ENCODE measurements around the gene NLRP5. TPM values are rescaled to one million over a fixed set of nuclear protein-coding genes. Genes with fewer than 3 reads are reported as not detected.

The NLRP5 gene
- total RNA-seq, 1 donor from 2014 or later: not detected

DNA sequence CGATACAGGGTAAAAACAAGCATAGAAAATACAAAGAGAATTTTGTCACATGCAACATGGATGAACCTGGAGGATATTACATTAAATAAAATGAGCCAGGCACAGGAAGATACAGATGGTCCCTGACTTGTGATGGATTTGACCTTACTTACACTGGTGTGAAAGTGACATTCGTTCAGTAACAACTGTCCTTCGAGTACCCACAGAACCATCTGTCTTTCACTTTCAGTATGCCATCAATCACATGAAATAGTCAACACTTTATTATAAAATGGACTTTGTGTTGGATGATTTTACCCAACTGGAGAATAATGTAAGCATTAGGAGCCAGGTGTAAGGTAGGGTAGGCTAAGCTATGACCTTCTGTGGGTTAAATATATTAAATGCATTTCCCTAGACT is 83.1 kb downstream of the NLRP5 start:
- H3K4me1 Mint-ChIP-seq (ENCODE audit: low read depth, unreplicated experiment): no peaks in the 10 kb centered on the region

DNA sequence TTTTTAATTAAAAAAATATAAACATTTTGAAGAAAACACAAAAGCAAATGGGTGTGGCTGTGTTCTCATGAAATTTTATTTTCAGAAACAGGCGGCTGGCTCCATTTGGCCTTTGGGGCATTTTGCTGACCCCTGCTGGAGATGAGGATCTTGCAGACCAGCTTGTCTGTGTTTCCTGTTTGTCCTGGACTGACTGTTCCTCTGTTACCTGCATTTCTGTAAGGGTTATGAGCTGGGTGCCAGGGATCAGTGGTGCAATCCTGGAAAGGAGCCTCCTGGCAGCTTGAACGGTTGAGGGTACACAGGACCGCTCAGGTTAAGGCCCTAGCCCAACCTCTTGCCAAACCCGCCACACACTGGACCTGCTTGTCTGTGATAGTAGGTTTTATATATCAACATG is 84.6 kb downstream of the NLRP5 start:
- Mint-ChIP-seq H3K36me3 (ENCODE audit: unreplicated experiment) (no peaks in the 10 kb centered on the region), H3K9me3 (ENCODE audit: unreplicated experiment) (no peaks in the 10 kb centered on the region), H3K4me3 (ENCODE audit: unreplicated experiment) (no peak overlapping the region)

More for the DNA sequence above, 83.1 kb downstream of the NLRP5 start:
- TF ChIP-seq, protein P1, sequence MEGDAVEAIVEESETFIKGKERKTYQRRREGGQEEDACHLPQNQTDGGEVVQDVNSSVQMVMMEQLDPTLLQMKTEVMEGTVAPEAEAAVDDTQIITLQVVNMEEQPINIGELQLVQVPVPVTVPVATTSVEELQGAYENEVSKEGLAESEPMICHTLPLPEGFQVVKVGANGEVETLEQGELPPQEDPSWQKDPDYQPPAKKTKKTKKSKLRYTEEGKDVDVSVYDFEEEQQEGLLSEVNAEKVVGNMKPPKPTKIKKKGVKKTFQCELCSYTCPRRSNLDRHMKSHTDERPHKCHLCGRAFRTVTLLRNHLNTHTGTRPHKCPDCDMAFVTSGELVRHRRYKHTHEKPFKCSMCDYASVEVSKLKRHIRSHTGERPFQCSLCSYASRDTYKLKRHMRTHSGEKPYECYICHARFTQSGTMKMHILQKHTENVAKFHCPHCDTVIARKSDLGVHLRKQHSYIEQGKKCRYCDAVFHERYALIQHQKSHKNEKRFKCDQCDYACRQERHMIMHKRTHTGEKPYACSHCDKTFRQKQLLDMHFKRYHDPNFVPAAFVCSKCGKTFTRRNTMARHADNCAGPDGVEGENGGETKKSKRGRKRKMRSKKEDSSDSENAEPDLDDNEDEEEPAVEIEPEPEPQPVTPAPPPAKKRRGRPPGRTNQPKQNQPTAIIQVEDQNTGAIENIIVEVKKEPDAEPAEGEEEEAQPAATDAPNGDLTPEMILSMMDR (IDR thresholded peaks at IDR 0.05; ENCODE audit: partially characterized antibody, unreplicated experiment): no peak
- Mint-ChIP-seq H3K4me3 (ENCODE audit: unreplicated experiment) (no peak overlapping the region), H3K27ac (ENCODE audit: unreplicated experiment) (no peak overlapping the region), H3K36me3 (ENCODE audit: unreplicated experiment) (no peaks in the 10 kb centered on the region), H3K27me3 (ENCODE audit: unreplicated experiment) (peaks cover 4% of the 10 kb centered on the region), H3K9me3 (ENCODE audit: unreplicated experiment) (no peaks in the 10 kb centered on the region)
- no peak for DNase-seq

DNA sequence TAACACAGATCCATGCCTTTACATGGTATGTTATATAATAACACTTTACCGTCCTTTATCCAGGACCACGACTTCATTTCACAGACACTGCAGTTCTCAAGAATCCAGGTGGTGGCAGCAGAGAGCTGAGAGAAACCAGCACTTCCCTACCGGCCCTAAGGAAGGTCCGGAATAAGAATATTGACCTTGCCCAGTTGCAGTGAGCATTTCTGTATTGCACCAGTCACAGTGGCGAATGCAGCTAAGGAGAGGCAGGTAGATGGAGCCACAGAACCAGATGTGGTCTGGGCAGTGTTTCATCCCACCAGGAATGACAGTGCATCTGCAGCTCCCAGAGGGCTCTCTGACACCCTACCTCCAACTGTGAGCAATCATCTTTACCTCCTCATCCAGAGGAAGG is 89.9 kb downstream of the NLRP5 start:
- DNase-seq: peak; percentile 84
- peaks cover 10% of the 10 kb centered on the region for H3K9me3 Mint-ChIP-seq (ENCODE audit: unreplicated experiment)
- H3K4me3 Mint-ChIP-seq (ENCODE audit: unreplicated experiment): no peak overlapping the region

More for the DNA sequence above, 84.6 kb downstream of the NLRP5 start:
- Mint-ChIP-seq H3K27me3 (ENCODE audit: unreplicated experiment) (peaks cover 2% of the 10 kb centered on the region), H3K27ac (ENCODE audit: unreplicated experiment) (no peak overlapping the region), H3K4me1 (ENCODE audit: low read depth, unreplicated experiment) (no peaks in the 10 kb centered on the region)
- TF ChIP-seq, protein P1 (IDR thresholded peaks at IDR 0.05; ENCODE audit: partially characterized antibody, unreplicated experiment): peak; percentile 15
- DNase-seq: peak; percentile 39

DNA sequence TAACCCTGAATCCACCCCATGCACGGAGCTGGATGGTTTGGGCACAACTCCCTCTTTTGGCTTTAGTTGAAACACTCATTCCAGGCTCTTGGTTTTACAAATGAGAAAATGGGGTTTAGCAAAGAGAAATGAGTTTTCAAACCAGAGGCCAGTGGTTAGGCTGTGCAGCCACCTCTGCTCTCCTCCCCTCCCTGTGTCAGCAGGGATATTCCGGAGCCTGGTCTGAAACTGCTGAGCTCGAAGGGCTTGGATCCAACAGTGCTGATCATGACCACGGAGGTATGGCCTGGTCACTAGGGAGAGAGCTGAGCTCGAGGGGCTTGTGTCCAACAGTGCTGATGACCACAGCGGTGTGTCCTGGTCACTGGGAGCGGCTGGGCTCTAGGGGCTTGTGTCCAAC is 93.0 kb downstream of the NLRP5 start:
- H3K27me3 Mint-ChIP-seq (ENCODE audit: unreplicated experiment): peaks cover 2% of the 10 kb centered on the region
- DNase-seq: no peak
- no peak overlapping the region for H3K4me3 Mint-ChIP-seq (ENCODE audit: unreplicated experiment)
- TF ChIP-seq, protein P1 (IDR thresholded peaks at IDR 0.05; ENCODE audit: partially characterized antibody, unreplicated experiment): no peak
- H3K9me3 Mint-ChIP-seq (ENCODE audit: unreplicated experiment): peaks cover 12% of the 10 kb centered on the region
- no peaks in the 10 kb centered on the region for H3K36me3 Mint-ChIP-seq (ENCODE audit: unreplicated experiment)
- peaks cover 11% of the 10 kb centered on the region for H3K4me1 Mint-ChIP-seq (ENCODE audit: low read depth, unreplicated experiment)
- no peak overlapping the region for H3K27ac Mint-ChIP-seq (ENCODE audit: unreplicated experiment)

More for the DNA sequence above, 89.9 kb downstream of the NLRP5 start:
- no peak overlapping the region for H3K27ac Mint-ChIP-seq (ENCODE audit: unreplicated experiment)
- TF ChIP-seq, protein P1 (IDR thresholded peaks at IDR 0.05; ENCODE audit: partially characterized antibody, unreplicated experiment): peak; percentile 85
- peaks cover 7% of the 10 kb centered on the region for H3K4me1 Mint-ChIP-seq (ENCODE audit: low read depth, unreplicated experiment)
- H3K36me3 Mint-ChIP-seq (ENCODE audit: unreplicated experiment): no peaks in the 10 kb centered on the region
- H3K27me3 Mint-ChIP-seq (ENCODE audit: unreplicated experiment): peaks cover 2% of the 10 kb centered on the region

DNA sequence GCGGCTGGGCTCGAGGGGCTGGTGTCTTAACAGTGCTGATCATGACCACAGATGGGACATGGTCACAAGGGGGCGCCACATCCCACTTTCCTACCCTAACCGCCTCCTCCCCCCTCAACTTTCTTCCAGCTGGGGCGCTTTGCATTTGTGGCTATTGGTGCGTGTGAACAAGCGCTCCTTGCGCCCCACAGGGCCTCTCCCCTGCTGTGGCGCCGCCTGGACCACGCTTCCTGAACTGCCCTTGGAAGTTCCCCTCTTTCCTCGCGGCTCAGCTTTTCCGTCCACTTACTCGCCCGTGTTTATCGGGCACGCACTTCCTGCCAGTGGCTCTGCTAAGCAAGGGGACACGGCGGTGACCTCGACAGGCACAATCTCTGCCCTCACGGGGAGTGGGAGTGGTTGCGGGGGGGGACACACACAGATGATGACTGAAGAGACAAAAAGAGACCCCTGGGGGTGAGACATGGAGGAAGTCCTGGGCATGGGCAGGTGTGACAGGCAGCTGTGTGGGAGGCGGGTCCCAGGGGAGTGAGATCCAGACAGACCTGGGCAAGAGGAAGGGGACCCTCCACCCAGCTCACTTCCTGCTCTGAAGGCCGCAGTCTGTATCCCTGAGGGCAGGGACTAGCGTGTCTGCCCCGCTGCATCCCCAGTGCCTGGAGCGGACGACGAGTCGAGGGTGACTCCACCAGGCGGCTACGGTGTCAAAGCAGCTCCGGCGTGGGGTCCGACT is 94.3 kb downstream of the NLRP5 start:
- Mint-ChIP-seq H3K9me3 (ENCODE audit: unreplicated experiment) (peaks cover 13% of the 10 kb centered on the region), H3K27me3 (ENCODE audit: unreplicated experiment) (peaks cover 2% of the 10 kb centered on the region), H3K27ac (ENCODE audit: unreplicated experiment) (peak overlapping the region; percentile 84), H3K36me3 (ENCODE audit: unreplicated experiment) (no peaks in the 10 kb centered on the region), H3K4me1 (ENCODE audit: low read depth, unreplicated experiment) (peaks cover 13% of the 10 kb centered on the region), H3K4me3 (ENCODE audit: unreplicated experiment) (peak overlapping the region; percentile 89)
- TF ChIP-seq, protein P1 (IDR thresholded peaks at IDR 0.05; ENCODE audit: partially characterized antibody, unreplicated experiment): peak; percentile 67
- DNase-seq: peak; percentile 87
